HepG2 (cell line): ENCODE data around the gene CYB5D1. TPM values are rescaled to one million over a fixed set of nuclear protein-coding genes. Genes with fewer than 3 reads are reported as not detected.
A peak's percentile ranks its signal among the peaks of the same experiment; 100 is the strongest.

Experiments
- ATAC-seq: fragments of 200-7000 bp; cut with Tn5 transposase; 3 replicates; pipeline ENCODE4 v1.9.1; 2020; ENCODE audit warnings: mild to moderate bottlenecking, moderate library complexity
- BruUV-seq: library from RNA; stranded (reverse); fragments of 400-500 nt; replicated peaks from 2 replicates; lab custom pipeline; 2021; lab: Mats Ljungman, UMichigan
- CTCF ChIA-PET: fragments of 300-600 bp; formaldehyde crosslinking; extraction: SDS; loops from one replicate; lab custom pipeline; 2021; ENCODE audit warnings: low total read pairs, inconsistent platforms, low intra/inter-chr PET ratio; lab: Yijun Ruan, JAX
- POLR2A ChIA-PET: fragments of 350-600 bp; sonication (Branson Sonifier 250); formaldehyde crosslinking; loops from one replicate; lab custom pipeline; 2020; ENCODE audit warnings: antibody characterized with exemption, inconsistent platforms; lab: Yijun Ruan, JAX
- DNase-seq: peaks from one replicate; pipeline ENCODE4 v3.0.0-alpha.2; 2015; ENCODE audit warnings: low spot score
- FAIRE-seq: peaks from 3 replicates; lab custom pipeline; 2011; peaks lifted over from hg19 to GRCh38; lab: Jason Lieb, UNC
- H2AFZ ChIP-seq: one replicate; pipeline ENCODE4 v1.6.1; 2011; ENCODE audit warnings: low read length, inconsistent platforms
- H3K27ac ChIP-seq: fragments of 300-600 bp; 3 replicates; pipeline ENCODE4 v1.8.0; 2011; ENCODE audit warnings: mixed run types, mild to moderate bottlenecking, mixed read lengths, low read length, inconsistent platforms; ENCODE audit not compliant: insufficient read depth; ENCODE audit errors: extremely low read length
- H3K27me3 ChIP-seq, 2 experiments: fragments of 200-600 bp in 1 of 2; 2 replicates in 1 of 2; 3 replicates in 1 of 2; pipeline versions ENCODE4 v1.6.0 to v1.8.0; 2011; ENCODE audit warnings: low read length in 2 of 2, mild to moderate bottlenecking in 2 of 2, moderate library complexity in 2 of 2, inconsistent platforms in 1 of 2; ENCODE audit not compliant: insufficient read depth in 2 of 2, control insufficient read depth in 1 of 2
- H3K36me3 ChIP-seq, 2 experiments: fragments of 200-600 bp in 1 of 2; replicated peaks in 1 of 2; 2 replicates in 1 of 2; 3 replicates in 1 of 2; pipeline versions ENCODE4 v1.5.1 to v1.8.0; 2011; ENCODE audit warnings: low read length in 2 of 2, inconsistent platforms in 1 of 2; ENCODE audit not compliant: insufficient read depth in 2 of 2, control insufficient read depth in 1 of 2
- H3K4me1 ChIP-seq: 2 replicates; pipeline ENCODE4 v1.5.1; 2012; ENCODE audit warnings: low read length, inconsistent platforms; ENCODE audit not compliant: insufficient read depth
- H3K4me2 ChIP-seq: 2 replicates; pipeline ENCODE4 v1.6.0; 2011; ENCODE audit warnings: low read depth, low read length, inconsistent platforms
- H3K4me3 ChIP-seq, 3 experiments: fragments of 200-600 bp in 1 of 3; sonication (generic), shearing (Covaris generic) in 1 of 3; replicated peaks in 1 of 3; 2 replicates each; pipeline ENCODE4 v1.5.1; 2011 to 2016; ENCODE audit warnings: low read length in 3 of 3, inconsistent platforms in 2 of 3, low read depth in 2 of 3, mild to moderate bottlenecking in 2 of 3, control low read depth in 1 of 3, mixed read lengths in 1 of 3; ENCODE audit not compliant: insufficient read depth in 1 of 3
- H3K79me2 ChIP-seq: one replicate; pipeline ENCODE4 v1.6.1; 2011; ENCODE audit warnings: low read length, inconsistent platforms; ENCODE audit not compliant: insufficient read depth
- H3K9ac ChIP-seq: 2 replicates; pipeline ENCODE4 v1.6.0; 2011; ENCODE audit warnings: mild to moderate bottlenecking, low read depth, low read length, inconsistent platforms; ENCODE audit not compliant: insufficient read depth
- H3K9me3 ChIP-seq: 2 replicates; pipeline ENCODE4 v1.5.1; 2012; ENCODE audit warnings: mild to moderate bottlenecking, low read length
- H4K20me1 ChIP-seq: 2 replicates; pipeline ENCODE4 v1.6.0; 2011; ENCODE audit warnings: inconsistent platforms, mild to moderate bottlenecking, low read length, moderate library complexity; ENCODE audit not compliant: insufficient read depth
- HIVEP1 ChIP-seq: sonication (generic); formaldehyde crosslinking; IDR thresholded peaks from 2 replicates; pipeline ENCODE4 v1.4.0; 2020; ENCODE audit warnings: mild to moderate bottlenecking, missing genetic modification reagents
- RBM22 ChIP-seq: fragments of 200-400 bp; formaldehyde crosslinking; optimal IDR thresholded peaks from 2 replicates; pipeline ENCODE3; 2017; ENCODE audit warnings: mild to moderate bottlenecking, low read length, moderate library complexity
- SMYD3 ChIP-seq: sonication (generic); formaldehyde crosslinking; IDR thresholded peaks from 2 replicates; pipeline ENCODE4 v1.8.1; 2023; ENCODE audit warnings: mild to moderate bottlenecking, missing genetic modification reagents
- WGBS: methylation state at CpG from one replicate; pipeline ENCODE4 v1.1.6; 2017; ENCODE audit warnings: low lambda C conversion rate; 5-methylcytosine and 5-hydroxymethylcytosine counted together
- in situ Hi-C: cut with HindIII; loops from 2 replicates; pipeline ENCODE4 v1.10.0; 2017; ENCODE audit warnings: low pct_unique_long_range_greater_than_20kb; ENCODE audit not compliant: extremely low pct_ligation_motif_present
- intact Hi-C: fragments of 100-400 bp; cut with micrococcal nuclease; formaldehyde crosslinking; loops from one replicate; pipeline ENCODE4 v1.10.0; 2022; ENCODE audit not compliant: unreplicated experiment
- polyA plus RNA-seq, 8 experiments: library from polyadenylated mRNA; depleted of rRNA in 3 of 8; stranded (reverse) in 7 of 8; unstranded in 1 of 8; fragments of >200 nt; fragmentation: Illumina TruSeq in 4 of 8; extraction: Trizol in 4 of 8; gene quantifications; 2 replicates each; pipeline versions ENCODE4 v1.2.1 to v1.2.3, GENCODE V29; 2011 to 2016; ENCODE audit warnings: low read depth in 4 of 8, missing spikeins in 1 of 8, mixed read lengths in 1 of 8; ENCODE audit not compliant: insufficient read depth in 1 of 8
- total RNA-seq, 5 experiments: library from RNA; depleted of rRNA; stranded (reverse); fragments of >200 nt; fragmentation: Illumina TruSeq; extraction: Trizol; gene quantifications; 2 replicates each; pipeline ENCODE4 v1.2.3, GENCODE V29; 2016; ENCODE audit warnings: low read depth in 1 of 5
- TF ChIP-seq, protein P1 (sequence below): sonication (generic); formaldehyde crosslinking; IDR thresholded peaks from 2 replicates; pipeline ENCODE4 v1.5.1; 2020; ENCODE audit warnings: mild to moderate bottlenecking, moderate library complexity, missing genetic modification reagents

Gene CYB5D1
- total and polyA plus RNA-seq, 2 of the 13 experiments (the other 11 are each of a cell fraction or from before 2014, with no cell fraction given): 8.9 to 17.0 TPM

DNA sequence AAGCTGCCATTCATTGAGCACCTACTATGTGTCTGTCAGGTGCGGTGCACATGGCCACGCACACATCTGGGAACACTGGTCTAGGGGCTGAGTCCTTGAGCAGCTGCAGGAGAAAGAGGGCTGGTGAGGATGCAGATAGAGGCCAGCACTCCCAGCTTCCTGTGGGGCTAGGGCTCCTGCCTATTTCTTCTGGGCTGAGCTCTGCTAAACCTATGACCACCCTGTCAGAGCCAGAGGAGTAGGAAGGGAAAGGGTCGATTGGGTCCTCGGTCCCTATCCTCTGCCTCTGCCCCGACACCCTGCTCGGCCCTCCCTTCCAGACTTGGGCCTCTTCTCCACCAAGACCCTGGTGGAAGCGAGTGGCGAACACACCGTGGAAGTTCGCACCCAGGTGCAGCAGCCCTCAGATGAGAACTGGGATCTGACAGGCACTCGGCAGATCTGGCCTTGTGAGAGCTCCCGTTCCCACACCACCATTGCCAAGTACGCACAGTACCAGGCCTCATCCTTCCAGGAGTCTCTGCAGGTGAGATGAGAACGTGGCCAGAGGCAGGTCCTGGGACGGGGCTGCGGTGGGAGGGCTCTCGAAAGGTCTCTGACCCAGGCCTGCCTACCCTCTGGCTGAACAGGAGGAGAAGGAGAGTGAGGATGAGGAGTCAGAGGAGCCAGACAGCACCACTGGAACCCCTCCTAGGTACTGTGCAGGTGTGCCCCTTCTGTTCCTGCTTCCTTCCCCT, 6.9 kb upstream of the CYB5D1 start:
- Histone ChIP-seq H3K27ac (no peak overlapping the region), H4K20me1 (peaks cover 7% of the 10 kb centered on the region), H3K4me3 (no peak overlapping the region), H3K4me1 (peaks cover 5% of the 10 kb centered on the region), H3K79me2 (no peaks in the 10 kb centered on the region), H2AFZ (no peak overlapping the region), H3K4me2 (no peak overlapping the region), H3K9me3 (no peaks in the 10 kb centered on the region), H3K9ac (no peak overlapping the region), H3K27me3 (no peaks in the 10 kb centered on the region), H3K36me3 (peaks cover 36 to 50% of the 10 kb centered on the region in 2 experiments)
- ChIA-PET CTCF (interaction anchor here (0.9 to 2.7 kb wide), 5 partner anchors 16 to 47 kb away, joined by 4 to 28 read pairs (median 5); no protein-coding TSS in a partner anchor), POLR2A (interaction anchor here (0.6 to 2.2 kb wide), 4 partner anchors 8 to 17 kb away, joined by 3 to 5 read pairs (median 4); partner anchors contain the start of gene KDM6B)
- TF ChIP-seq, protein P1, sequence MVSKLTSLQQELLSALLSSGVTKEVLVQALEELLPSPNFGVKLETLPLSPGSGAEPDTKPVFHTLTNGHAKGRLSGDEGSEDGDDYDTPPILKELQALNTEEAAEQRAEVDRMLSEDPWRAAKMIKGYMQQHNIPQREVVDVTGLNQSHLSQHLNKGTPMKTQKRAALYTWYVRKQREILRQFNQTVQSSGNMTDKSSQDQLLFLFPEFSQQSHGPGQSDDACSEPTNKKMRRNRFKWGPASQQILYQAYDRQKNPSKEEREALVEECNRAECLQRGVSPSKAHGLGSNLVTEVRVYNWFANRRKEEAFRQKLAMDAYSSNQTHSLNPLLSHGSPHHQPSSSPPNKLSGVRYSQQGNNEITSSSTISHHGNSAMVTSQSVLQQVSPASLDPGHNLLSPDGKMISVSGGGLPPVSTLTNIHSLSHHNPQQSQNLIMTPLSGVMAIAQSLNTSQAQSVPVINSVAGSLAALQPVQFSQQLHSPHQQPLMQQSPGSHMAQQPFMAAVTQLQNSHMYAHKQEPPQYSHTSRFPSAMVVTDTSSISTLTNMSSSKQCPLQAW: no peak
- no peak for TF ChIP-seq SMYD3 (CRISPR knock-in tag)
- 0 out of 2 replicates have a peak, but pooled peaks have one; percentile 1 for TF ChIP-seq HIVEP1 (CRISPR knock-in tag)
- peak; percentile 34 for TF ChIP-seq RBM22
- no peak for DNase-seq
- in situ Hi-C loops: no loop called here
- ATAC-seq: no peak; the same call in 2 of the 3 replicates
- FAIRE-seq: no peak
- intact Hi-C loops: loop anchor here (1.0 kb wide), 1 partner anchor 29 kb away; no protein-coding TSS in a partner anchor
- BruUV-seq: no TSS peak
- 100% methylated on average over 15 of the region's 17 CpGs for WGBS
